ENCODE results near the gene ANO9. TPM values are rescaled to one million over a fixed set of nuclear protein-coding genes. Genes with fewer than 3 reads are reported as not detected.
A peak's percentile ranks its signal among the peaks of the same experiment; 100 is the strongest.

Gene ANO9
- total RNA-seq, 1 donor from 2014 or later: 21.6 TPM

- intact Hi-C loops (cut with DNase I): no loop called here
- H3K27me3 ChIP-seq (ENCODE audit: low read depth): peaks cover 13% of the 10 kb centered on the region
- no peak for TF ChIP-seq CTCF (IDR thresholded peaks at IDR 0.05)
- DNase-seq: no peak
- H3K4me3 ChIP-seq: no peak overlapping the region
- no peaks in the 10 kb centered on the region for H3K9me3 ChIP-seq
- H3K27ac ChIP-seq: no peak overlapping the region
- no peaks in the 10 kb centered on the region for H3K4me1 ChIP-seq
- peak in 1 of 2 donors; percentile 3 for ATAC-seq
- no peaks in the 10 kb centered on the region for H3K36me3 ChIP-seq
Measured at GRCh38 chr11:379205-380094, 62.4 kb downstream of the ANO9 start.

- no peak for TF ChIP-seq CTCF (IDR thresholded peaks at IDR 0.05)
- Histone ChIP-seq H3K27me3 (ENCODE audit: low read depth) (peaks cover 13% of the 10 kb centered on the region), H3K27ac (no peak overlapping the region), H3K4me3 (no peak overlapping the region), H3K36me3 (no peaks in the 10 kb centered on the region), H3K4me1 (no peaks in the 10 kb centered on the region), H3K9me3 (no peaks in the 10 kb centered on the region)
- no peak for ATAC-seq
- intact Hi-C loops (cut with DNase I): no loop called here
- DNase-seq: no peak
Measured at GRCh38 chr11:377883-378500, 63.8 kb downstream of the ANO9 start.

- H3K4me1 ChIP-seq: no peaks in the 10 kb centered on the region
- H3K27me3 ChIP-seq (ENCODE audit: low read depth): peaks cover 13% of the 10 kb centered on the region
- no peaks in the 10 kb centered on the region for H3K9me3 ChIP-seq
- no peaks in the 10 kb centered on the region for H3K36me3 ChIP-seq
- no peak for DNase-seq
- no peak overlapping the region for H3K27ac ChIP-seq
- TF ChIP-seq CTCF (IDR thresholded peaks at IDR 0.05): no peak
- no peak overlapping the region for H3K4me3 ChIP-seq
- intact Hi-C loops (cut with DNase I): no loop called here
- no peak for ATAC-seq
Measured at GRCh38 chr11:377174-377865, 64.5 kb downstream of the ANO9 start.

DNA sequence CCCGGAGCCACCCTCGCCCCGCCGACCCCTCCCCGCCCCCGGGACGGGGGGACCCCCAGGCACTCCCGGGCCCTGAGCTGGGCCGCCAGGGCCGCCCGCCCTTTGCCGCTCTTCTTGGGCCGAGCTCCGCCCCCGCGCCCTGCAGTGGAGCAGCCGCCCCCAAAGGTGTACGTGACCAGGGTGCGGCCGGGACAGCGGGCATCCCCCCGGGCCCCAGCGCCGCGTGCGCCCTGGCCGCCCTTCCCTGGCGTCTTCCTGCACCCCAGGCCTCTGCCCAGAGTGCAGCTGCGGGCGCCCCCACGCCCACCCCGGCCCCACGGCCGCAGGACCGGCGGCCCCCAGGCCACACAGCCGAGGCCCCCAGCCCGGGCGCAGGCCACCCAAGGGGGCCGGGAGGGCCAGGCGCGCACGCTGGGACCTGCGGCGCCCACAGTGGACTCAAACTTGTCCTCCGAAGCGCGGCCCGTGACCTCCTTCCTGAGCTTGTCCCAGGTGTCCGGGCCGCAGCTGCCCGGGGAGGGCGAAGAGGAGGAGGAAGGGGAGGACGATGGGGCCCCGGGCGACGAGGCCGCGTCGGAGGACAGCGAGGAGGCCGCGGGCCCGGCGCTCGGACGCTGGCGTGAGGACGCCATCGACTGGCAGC, 65.2 kb downstream of the ANO9 start:
- intact Hi-C loops (cut with DNase I): no loop called here
- no peaks in the 10 kb centered on the region for H3K9me3 ChIP-seq
- ATAC-seq (no peak), DNase-seq (no peak)
- H3K4me1 ChIP-seq: no peaks in the 10 kb centered on the region
- no peak overlapping the region for H3K27ac ChIP-seq
- TF ChIP-seq CTCF (IDR thresholded peaks at IDR 0.05): no peak
- H3K36me3 ChIP-seq: no peaks in the 10 kb centered on the region
- peaks cover 11% of the 10 kb centered on the region for H3K27me3 ChIP-seq (ENCODE audit: low read depth)
- H3K4me3 ChIP-seq: no peak overlapping the region
